SK-N-SH (cell line): ENCODE measurements around the gene ST6GALNAC3. TPM values are rescaled to one million over a fixed set of nuclear protein-coding genes. Genes with fewer than 3 reads are reported as not detected.

Experiments
- CTCF ChIA-PET: fragments of 300-600, 350-600 bp; formaldehyde crosslinking; extraction: SDS; loops from one replicate; lab custom pipeline; 2021; lab: Yijun Ruan, JAX
- POLR2A ChIA-PET: fragments of 350-600 bp; sonication (Branson Sonifier 250); formaldehyde crosslinking; extraction: SDS; loops from one replicate; lab custom pipeline; 2020; ENCODE audit warnings: antibody characterized with exemption, inconsistent platforms; lab: Yijun Ruan, JAX
- DNase-seq: peaks from one replicate; pipeline ENCODE4 v3.0.0; 2012
- H2AFZ ChIP-seq: fragments of 200-600 bp; sonication (generic); 2 replicates; pipeline ENCODE4 v1.8.1; 2016; ENCODE audit warnings: antibody characterized with exemption, mild to moderate bottlenecking, low read depth
- H3F3A ChIP-seq: fragments of 200-600 bp; sonication (generic); replicated peaks from 2 replicates; pipeline ENCODE3; 2016; ENCODE audit warnings: antibody characterized with exemption, mild to moderate bottlenecking; ENCODE audit not compliant: insufficient read depth
- H3K27ac ChIP-seq, 2 experiments: fragments of 200-500 bp in 1 of 2; fragments of 200-600 bp in 1 of 2; sonication (Bioruptor generic) in 1 of 2; sonication (generic), shearing (Covaris generic) in 1 of 2; 2 replicates each; pipeline versions ENCODE4 v1.5.1 to v1.6.1; 2014 to 2016; ENCODE audit warnings: low read depth in 2 of 2, inconsistent platforms in 1 of 2, low read length in 1 of 2, mild to moderate bottlenecking in 1 of 2, mixed read lengths in 1 of 2
- H3K27me3 ChIP-seq: fragments of 200-600 bp; sonication (generic), shearing (Covaris generic); 2 replicates; pipeline ENCODE4 v1.6.1; 2016; ENCODE audit warnings: mixed run types; ENCODE audit not compliant: insufficient read depth
- H3K36me3 ChIP-seq, 2 experiments: fragments of 200-500 bp in 1 of 2; fragments of 200-600 bp in 1 of 2; sonication (Bioruptor generic) in 1 of 2; sonication (generic) in 1 of 2; replicated peaks in 1 of 2; 2 replicates each; pipeline versions ENCODE3 to v1.5.1; 2014 to 2016; ENCODE audit warnings: low read length in 1 of 2, mild to moderate bottlenecking in 1 of 2; ENCODE audit not compliant: insufficient read depth in 2 of 2, control insufficient read depth in 1 of 2
- H3K4me1 ChIP-seq, 2 experiments: fragments of 200-500 bp in 1 of 2; fragments of 200-600 bp in 1 of 2; sonication (Bioruptor generic) in 1 of 2; sonication (generic), shearing (Covaris generic) in 1 of 2; 2 replicates each; pipeline versions ENCODE4 v1.5.1 to v1.6.1; 2014 to 2016; ENCODE audit warnings: low read depth in 1 of 2, low read length in 1 of 2, mixed run types in 1 of 2; ENCODE audit not compliant: insufficient read depth in 2 of 2, control insufficient read depth in 1 of 2
- H3K4me2 ChIP-seq: fragments of 200-600 bp; sonication (generic), shearing (Covaris generic); 2 replicates; pipeline ENCODE4 v1.6.1; 2017; ENCODE audit warnings: mixed run types
- H3K4me3 ChIP-seq, 2 experiments: fragments of 200-500 bp in 1 of 2; fragments of 200-600 bp in 1 of 2; sonication (Bioruptor generic) in 1 of 2; sonication (generic), shearing (Covaris generic) in 1 of 2; 2 replicates each; pipeline versions ENCODE4 v1.5.1 to v1.8.1; 2014 to 2016; ENCODE audit warnings: low read depth in 2 of 2, inconsistent platforms in 1 of 2, low read length in 1 of 2, mild to moderate bottlenecking in 1 of 2, mixed read lengths in 1 of 2, moderate library complexity in 1 of 2
- H3K79me2 ChIP-seq: fragments of 200-600 bp; sonication (generic); 2 replicates; pipeline ENCODE4 v1.8.1; 2017; ENCODE audit warnings: mild to moderate bottlenecking; ENCODE audit not compliant: insufficient read depth
- H3K9ac ChIP-seq: fragments of 200-600 bp; sonication (generic); 2 replicates; pipeline ENCODE4 v1.6.1; 2017; ENCODE audit warnings: mixed run types
- H3K9me2 ChIP-seq: fragments of 200-600 bp; sonication (generic); 2 replicates; pipeline ENCODE4 v1.6.1; 2017; ENCODE audit warnings: mixed run types
- H3K9me3 ChIP-seq: fragments of 200-600 bp; sonication (generic); 2 replicates; pipeline ENCODE4 v1.6.1; 2017; ENCODE audit warnings: mixed run types, mild to moderate bottlenecking, moderate library complexity
- H4K20me1 ChIP-seq: fragments of 200-600 bp; sonication (generic); 2 replicates; pipeline ENCODE4 v1.6.1; 2017; ENCODE audit warnings: mild to moderate bottlenecking, mixed run types; ENCODE audit not compliant: insufficient read depth
- CTCF ChIP-seq: fragments of 200-600 bp; sonication (generic); IDR thresholded peaks from 2 replicates; pipeline ENCODE4 v1.6.1; 2017; ENCODE audit warnings: antibody characterized with exemption, mild to moderate bottlenecking, moderate library complexity
- ELF1 ChIP-seq: IDR thresholded peaks from 2 replicates; pipeline ENCODE4 v1.4.0; 2012
- FOXM1 ChIP-seq: IDR thresholded peaks from 2 replicates; pipeline ENCODE4 v1.4.0; 2012; ENCODE audit warnings: low read depth, mild to moderate bottlenecking
- GABPA ChIP-seq: IDR thresholded peaks from 2 replicates; pipeline ENCODE4 v1.4.0; 2012; ENCODE audit warnings: low read depth, mild to moderate bottlenecking
- GATA2 ChIP-seq: sonication (generic); formaldehyde crosslinking; IDR thresholded peaks from 2 replicates; pipeline ENCODE4 v1.5.0; 2020; ENCODE audit warnings: mild to moderate bottlenecking, missing genetic modification reagents
- JUND ChIP-seq: IDR thresholded peaks from 2 replicates; pipeline ENCODE4 v1.4.0; 2012
- NFIC ChIP-seq: IDR thresholded peaks from 2 replicates; pipeline ENCODE4 v1.4.0; 2012; ENCODE audit warnings: borderline replicate concordance
- RAD21 ChIP-seq: IDR thresholded peaks from 2 replicates; pipeline ENCODE4 v1.6.1; 2012; ENCODE audit warnings: mild to moderate bottlenecking, low read length
- REST ChIP-seq: IDR thresholded peaks from 2 replicates; pipeline ENCODE4 v1.6.1; 2012; ENCODE audit warnings: mild to moderate bottlenecking, low read depth, low read length, moderate library complexity
- SIN3A ChIP-seq: IDR thresholded peaks from 2 replicates; pipeline ENCODE4 v1.6.1; 2012; ENCODE audit warnings: low read depth, mild to moderate bottlenecking, low read length, moderate library complexity, borderline replicate concordance
- SMC3 ChIP-seq: IDR thresholded peaks from 2 replicates; pipeline ENCODE4 v1.6.1; 2012; ENCODE audit warnings: low read depth, low read length, improper control_type of control experiment
- WGBS: methylation state at CpG from one replicate; pipeline ENCODE4 v1.1.6; 2017; ENCODE audit warnings: low lambda C conversion rate; 5-methylcytosine and 5-hydroxymethylcytosine counted together
- polyA plus RNA-seq, 3 experiments: library from polyadenylated mRNA; depleted of rRNA; stranded (reverse); fragments of >200 nt; gene quantifications; 2 replicates each; pipeline ENCODE4 v1.2.3, GENCODE V29; 2012
- TF ChIP-seq, protein P1 (sequence below): IDR thresholded peaks from 2 replicates; pipeline ENCODE4 v1.4.0; 2012; ENCODE audit warnings: low read depth, borderline replicate concordance
- TF ChIP-seq, protein P2 (sequence below): fragments of 150-350 bp; IDR thresholded peaks from 2 replicates; pipeline ENCODE4 v1.6.1; 2016; ENCODE audit warnings: mild to moderate bottlenecking, low read depth, low read length
- TF ChIP-seq, protein P3 (sequence below): IDR thresholded peaks from 2 replicates; pipeline ENCODE4; 2012
- TF ChIP-seq, protein P4 (sequence below): fragments of 150-350 bp; IDR thresholded peaks from 2 replicates; pipeline ENCODE4 v1.6.1; 2017; ENCODE audit warnings: antibody characterized with exemption, low read length, low read depth, borderline replicate concordance
- TF ChIP-seq, protein P5 (sequence below): IDR thresholded peaks from 2 replicates; pipeline ENCODE4 v1.4.0; 2012; ENCODE audit warnings: low read depth, borderline replicate concordance

Gene ST6GALNAC3
- polyA plus RNA-seq, 1 of the 3 experiments (the other 2 are of a cell fraction): 8.1 TPM

DNA sequence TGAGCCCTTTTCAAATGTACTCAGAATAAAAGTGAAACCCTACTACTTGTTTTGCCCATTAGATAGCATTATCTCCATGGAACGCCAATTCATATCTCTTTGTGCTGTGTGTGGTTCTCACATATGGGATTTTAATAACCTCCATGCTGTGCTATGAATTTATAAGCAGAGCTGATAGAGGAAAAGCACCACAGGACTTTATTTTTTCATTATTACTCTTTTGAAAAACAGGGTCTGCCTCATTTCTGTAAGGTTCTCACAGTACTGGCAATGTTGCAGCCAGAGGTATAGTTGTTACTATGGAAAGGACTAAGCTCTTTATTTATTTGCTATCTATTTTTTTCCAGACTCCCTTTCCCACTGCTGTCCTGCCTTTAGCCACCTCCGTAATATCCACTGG, 313.7 kb downstream of the ST6GALNAC3 start:
- Histone ChIP-seq H3K4me1 (no peaks in the 10 kb centered on the region), H3K36me3 (peaks cover 0 to 8% of the 10 kb centered on the region in 2 experiments), H3K9me2 (no peaks in the 10 kb centered on the region), H3K4me2 (no peak overlapping the region), H3K9ac (no peak overlapping the region), H3K9me3 (peaks cover 8% of the 10 kb centered on the region; the same call in 1 of the 2 replicates), H3K27ac (no peak overlapping the region), H3K4me3 (no peak overlapping the region), H4K20me1 (no peaks in the 10 kb centered on the region), H3K79me2 (no peaks in the 10 kb centered on the region), H3F3A (no peaks in the 10 kb centered on the region), H2AFZ (no peak overlapping the region), H3K27me3 (no peaks in the 10 kb centered on the region)
- CTCF ChIA-PET: no interaction called here
- WGBS: 90% methylated on average over 2 of the region's 2 CpGs
- no peak for TF ChIP-seq NFIC
- POLR2A ChIA-PET: no interaction called here
- no peak for DNase-seq

DNA sequence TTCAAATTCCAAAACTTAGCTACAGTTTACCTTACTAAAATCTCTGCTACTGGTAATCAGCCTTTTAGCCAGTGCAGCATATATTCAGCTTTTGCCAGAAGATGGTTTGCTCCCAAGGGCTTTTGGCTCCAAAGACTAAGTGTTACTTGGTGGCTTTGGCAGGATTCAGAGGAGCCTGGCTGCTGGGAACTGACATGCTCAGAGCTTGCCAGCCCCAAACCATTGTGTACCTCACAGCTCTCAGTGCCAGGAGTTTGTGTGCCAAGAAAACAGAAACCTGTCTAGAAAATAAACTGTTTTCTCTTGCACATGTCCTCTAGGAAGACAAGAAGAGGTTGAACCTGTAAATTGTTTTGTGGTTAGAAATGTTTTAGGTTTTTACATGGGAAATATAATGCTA, 315.9 kb downstream of the ST6GALNAC3 start:
- H3K9me3 ChIP-seq: no peaks in the 10 kb centered on the region
- no peaks in the 10 kb centered on the region for H3K4me1 ChIP-seq
- no peak overlapping the region for H2AFZ ChIP-seq
- no peak overlapping the region for H3K4me2 ChIP-seq
- CTCF ChIA-PET: interaction anchor here (1.2 kb wide), 1 partner anchor 21 kb away, joined by 3 read pairs; no protein-coding TSS in a partner anchor
- H3K4me3 ChIP-seq: no peak overlapping the region
- H3K9me2 ChIP-seq: no peaks in the 10 kb centered on the region
- no peaks in the 10 kb centered on the region for H4K20me1 ChIP-seq
- H3K27me3 ChIP-seq: no peaks in the 10 kb centered on the region
- no peaks in the 10 kb centered on the region for H3K79me2 ChIP-seq
- no peak for DNase-seq
- H3F3A ChIP-seq: no peaks in the 10 kb centered on the region
- no peak overlapping the region for H3K9ac ChIP-seq
- no peaks in the 10 kb centered on the region for H3K36me3 ChIP-seq
- no peak overlapping the region for H3K27ac ChIP-seq
- POLR2A ChIA-PET: no interaction called here
- TF ChIP-seq NFIC (no peak), FOXM1 (no peak), SMC3 (no peak), GATA2 (no peak), JUND (no peak), ELF1 (no peak), RAD21 (no peak), GABPA (no peak), CTCF (no peak), SIN3A (no peak), REST (no peak)
- TF ChIP-seq, protein P1, sequence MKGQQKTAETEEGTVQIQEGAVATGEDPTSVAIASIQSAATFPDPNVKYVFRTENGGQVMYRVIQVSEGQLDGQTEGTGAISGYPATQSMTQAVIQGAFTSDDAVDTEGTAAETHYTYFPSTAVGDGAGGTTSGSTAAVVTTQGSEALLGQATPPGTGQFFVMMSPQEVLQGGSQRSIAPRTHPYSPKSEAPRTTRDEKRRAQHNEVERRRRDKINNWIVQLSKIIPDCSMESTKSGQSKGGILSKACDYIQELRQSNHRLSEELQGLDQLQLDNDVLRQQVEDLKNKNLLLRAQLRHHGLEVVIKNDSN: no peak
- TF ChIP-seq, protein P2, sequence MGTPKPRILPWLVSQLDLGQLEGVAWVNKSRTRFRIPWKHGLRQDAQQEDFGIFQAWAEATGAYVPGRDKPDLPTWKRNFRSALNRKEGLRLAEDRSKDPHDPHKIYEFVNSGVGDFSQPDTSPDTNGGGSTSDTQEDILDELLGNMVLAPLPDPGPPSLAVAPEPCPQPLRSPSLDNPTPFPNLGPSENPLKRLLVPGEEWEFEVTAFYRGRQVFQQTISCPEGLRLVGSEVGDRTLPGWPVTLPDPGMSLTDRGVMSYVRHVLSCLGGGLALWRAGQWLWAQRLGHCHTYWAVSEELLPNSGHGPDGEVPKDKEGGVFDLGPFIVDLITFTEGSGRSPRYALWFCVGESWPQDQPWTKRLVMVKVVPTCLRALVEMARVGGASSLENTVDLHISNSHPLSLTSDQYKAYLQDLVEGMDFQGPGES: no peak
- TF ChIP-seq, protein P3, sequence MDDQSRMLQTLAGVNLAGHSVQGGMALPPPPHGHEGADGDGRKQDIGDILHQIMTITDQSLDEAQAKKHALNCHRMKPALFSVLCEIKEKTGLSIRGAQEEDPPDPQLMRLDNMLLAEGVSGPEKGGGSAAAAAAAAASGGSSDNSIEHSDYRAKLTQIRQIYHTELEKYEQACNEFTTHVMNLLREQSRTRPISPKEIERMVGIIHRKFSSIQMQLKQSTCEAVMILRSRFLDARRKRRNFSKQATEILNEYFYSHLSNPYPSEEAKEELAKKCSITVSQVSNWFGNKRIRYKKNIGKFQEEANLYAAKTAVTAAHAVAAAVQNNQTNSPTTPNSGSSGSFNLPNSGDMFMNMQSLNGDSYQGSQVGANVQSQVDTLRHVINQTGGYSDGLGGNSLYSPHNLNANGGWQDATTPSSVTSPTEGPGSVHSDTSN: no peak
- TF ChIP-seq, protein P4, sequence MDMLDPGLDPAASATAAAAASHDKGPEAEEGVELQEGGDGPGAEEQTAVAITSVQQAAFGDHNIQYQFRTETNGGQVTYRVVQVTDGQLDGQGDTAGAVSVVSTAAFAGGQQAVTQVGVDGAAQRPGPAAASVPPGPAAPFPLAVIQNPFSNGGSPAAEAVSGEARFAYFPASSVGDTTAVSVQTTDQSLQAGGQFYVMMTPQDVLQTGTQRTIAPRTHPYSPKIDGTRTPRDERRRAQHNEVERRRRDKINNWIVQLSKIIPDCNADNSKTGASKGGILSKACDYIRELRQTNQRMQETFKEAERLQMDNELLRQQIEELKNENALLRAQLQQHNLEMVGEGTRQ: no peak
- TF ChIP-seq, protein P5, sequence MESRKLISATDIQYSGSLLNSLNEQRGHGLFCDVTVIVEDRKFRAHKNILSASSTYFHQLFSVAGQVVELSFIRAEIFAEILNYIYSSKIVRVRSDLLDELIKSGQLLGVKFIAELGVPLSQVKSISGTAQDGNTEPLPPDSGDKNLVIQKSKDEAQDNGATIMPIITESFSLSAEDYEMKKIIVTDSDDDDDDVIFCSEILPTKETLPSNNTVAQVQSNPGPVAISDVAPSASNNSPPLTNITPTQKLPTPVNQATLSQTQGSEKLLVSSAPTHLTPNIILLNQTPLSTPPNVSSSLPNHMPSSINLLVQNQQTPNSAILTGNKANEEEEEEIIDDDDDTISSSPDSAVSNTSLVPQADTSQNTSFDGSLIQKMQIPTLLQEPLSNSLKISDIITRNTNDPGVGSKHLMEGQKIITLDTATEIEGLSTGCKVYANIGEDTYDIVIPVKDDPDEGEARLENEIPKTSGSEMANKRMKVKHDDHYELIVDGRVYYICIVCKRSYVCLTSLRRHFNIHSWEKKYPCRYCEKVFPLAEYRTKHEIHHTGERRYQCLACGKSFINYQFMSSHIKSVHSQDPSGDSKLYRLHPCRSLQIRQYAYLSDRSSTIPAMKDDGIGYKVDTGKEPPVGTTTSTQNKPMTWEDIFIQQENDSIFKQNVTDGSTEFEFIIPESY: no peak
